ENCODE results near the gene CAPRIN2. TPM values are rescaled to one million over a fixed set of nuclear protein-coding genes. Genes with fewer than 3 reads are reported as not detected.
A peak's percentile ranks its signal among the peaks of the same experiment; 100 is the strongest.

Gene CAPRIN2
- total RNA-seq, 1 donor: 18.3 TPM

DNA sequence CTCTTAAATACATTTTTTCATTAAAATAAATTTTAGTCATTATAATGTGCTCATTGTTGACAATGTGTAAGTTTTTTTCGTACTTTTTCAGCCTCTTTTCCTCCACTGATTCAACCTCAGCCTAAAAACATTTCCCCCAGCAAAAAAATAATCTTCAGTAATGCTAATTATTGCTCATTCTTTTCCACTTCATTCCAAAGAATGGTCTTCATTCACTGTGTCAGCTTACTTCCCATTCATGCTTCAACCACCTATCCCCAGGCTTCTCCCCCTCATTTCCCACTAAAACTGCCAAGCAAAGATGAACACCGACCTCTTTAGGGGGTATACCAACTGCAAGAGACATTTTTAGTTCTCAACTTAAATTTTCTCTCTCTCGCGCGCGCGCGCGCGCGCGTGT, 56.4 kb downstream of the CAPRIN2 start:
- Histone ChIP-seq H3K27me3 (ENCODE audit: insufficient read depth, low read length) (no peaks in the 10 kb centered on the region), H3K4me3 (ENCODE audit: low read length) (no peak overlapping the region), H3K4me1 (ENCODE audit: insufficient read depth, low read length) (peaks cover 25% of the 10 kb centered on the region), H3K9me3 (ENCODE audit: low read depth, low read length) (no peaks in the 10 kb centered on the region)

DNA sequence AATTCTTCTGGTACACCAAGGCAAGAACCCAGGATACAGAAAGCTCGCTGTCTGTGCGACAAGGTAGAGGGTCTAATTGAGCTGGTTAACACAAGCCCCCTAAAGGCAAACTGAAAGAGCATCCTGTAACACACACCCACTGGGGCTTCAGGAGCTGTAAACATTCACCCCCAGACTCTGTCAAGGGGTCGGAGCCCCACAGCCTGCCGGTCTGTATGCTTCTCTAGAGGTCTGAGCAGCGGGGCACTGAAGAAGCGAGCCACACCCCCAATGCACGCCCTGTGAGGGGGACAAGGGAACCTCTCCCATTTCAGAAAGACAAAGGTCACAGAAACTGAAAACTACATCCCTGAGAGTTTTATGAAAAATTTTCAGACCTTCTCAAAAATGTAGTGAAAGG, 57.8 kb downstream of the CAPRIN2 start:
- H3K27me3 ChIP-seq (ENCODE audit: insufficient read depth, low read length): no peaks in the 10 kb centered on the region
- H3K9me3 ChIP-seq (ENCODE audit: low read depth, low read length): no peaks in the 10 kb centered on the region
- no peak overlapping the region for H3K4me3 ChIP-seq (ENCODE audit: low read length)
- peaks cover 33% of the 10 kb centered on the region for H3K4me1 ChIP-seq (ENCODE audit: insufficient read depth, low read length)

DNA sequence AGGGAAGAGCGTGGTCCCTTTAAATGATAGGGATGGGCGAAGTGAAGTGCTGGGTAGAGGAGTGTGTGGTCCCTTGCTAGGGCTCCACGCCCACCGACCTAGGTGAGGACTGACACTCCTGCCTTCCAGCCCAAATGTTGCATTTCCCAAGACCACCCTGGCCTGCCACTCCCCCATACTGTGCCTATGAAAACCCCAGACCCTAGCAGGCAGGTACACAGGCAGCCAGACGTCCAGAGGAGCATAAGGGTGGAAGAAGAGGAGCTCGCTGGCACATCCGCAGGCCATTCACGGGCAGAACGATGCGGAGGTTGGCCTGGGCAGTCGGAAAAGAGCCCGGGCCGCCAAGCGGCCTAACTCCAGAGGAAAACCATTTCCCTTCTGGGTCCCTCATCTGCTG, 58.3 kb downstream of the CAPRIN2 start:
- H3K4me3 ChIP-seq (ENCODE audit: low read length): no peak overlapping the region

DNA sequence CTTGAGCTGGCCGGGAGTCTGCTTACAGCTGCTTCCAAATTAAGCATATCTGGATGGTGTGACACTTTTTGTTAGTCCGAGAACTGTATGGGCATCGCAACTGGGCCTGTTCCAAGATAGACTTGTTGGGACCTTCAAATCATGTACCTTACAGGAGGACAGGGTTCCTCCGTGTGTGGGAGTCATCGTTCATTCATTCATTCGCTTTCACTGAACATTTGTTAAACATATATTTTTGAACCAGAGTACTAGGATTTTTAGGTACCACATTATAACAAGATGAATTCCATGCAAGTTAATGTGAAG, 58.7 kb downstream of the CAPRIN2 start:
- no peaks in the 10 kb centered on the region for H3K27me3 ChIP-seq (ENCODE audit: insufficient read depth, low read length)
- H3K4me1 ChIP-seq (ENCODE audit: insufficient read depth, low read length): peaks cover 33% of the 10 kb centered on the region
- peak overlapping the region; percentile 96 for H3K4me3 ChIP-seq (ENCODE audit: low read length)
- H3K9me3 ChIP-seq (ENCODE audit: low read depth, low read length): no peaks in the 10 kb centered on the region

More for the DNA sequence above, 58.3 kb downstream of the CAPRIN2 start:
- H3K27me3 ChIP-seq (ENCODE audit: insufficient read depth, low read length): no peaks in the 10 kb centered on the region
- peaks cover 33% of the 10 kb centered on the region for H3K4me1 ChIP-seq (ENCODE audit: insufficient read depth, low read length)
- no peaks in the 10 kb centered on the region for H3K9me3 ChIP-seq (ENCODE audit: low read depth, low read length)

DNA sequence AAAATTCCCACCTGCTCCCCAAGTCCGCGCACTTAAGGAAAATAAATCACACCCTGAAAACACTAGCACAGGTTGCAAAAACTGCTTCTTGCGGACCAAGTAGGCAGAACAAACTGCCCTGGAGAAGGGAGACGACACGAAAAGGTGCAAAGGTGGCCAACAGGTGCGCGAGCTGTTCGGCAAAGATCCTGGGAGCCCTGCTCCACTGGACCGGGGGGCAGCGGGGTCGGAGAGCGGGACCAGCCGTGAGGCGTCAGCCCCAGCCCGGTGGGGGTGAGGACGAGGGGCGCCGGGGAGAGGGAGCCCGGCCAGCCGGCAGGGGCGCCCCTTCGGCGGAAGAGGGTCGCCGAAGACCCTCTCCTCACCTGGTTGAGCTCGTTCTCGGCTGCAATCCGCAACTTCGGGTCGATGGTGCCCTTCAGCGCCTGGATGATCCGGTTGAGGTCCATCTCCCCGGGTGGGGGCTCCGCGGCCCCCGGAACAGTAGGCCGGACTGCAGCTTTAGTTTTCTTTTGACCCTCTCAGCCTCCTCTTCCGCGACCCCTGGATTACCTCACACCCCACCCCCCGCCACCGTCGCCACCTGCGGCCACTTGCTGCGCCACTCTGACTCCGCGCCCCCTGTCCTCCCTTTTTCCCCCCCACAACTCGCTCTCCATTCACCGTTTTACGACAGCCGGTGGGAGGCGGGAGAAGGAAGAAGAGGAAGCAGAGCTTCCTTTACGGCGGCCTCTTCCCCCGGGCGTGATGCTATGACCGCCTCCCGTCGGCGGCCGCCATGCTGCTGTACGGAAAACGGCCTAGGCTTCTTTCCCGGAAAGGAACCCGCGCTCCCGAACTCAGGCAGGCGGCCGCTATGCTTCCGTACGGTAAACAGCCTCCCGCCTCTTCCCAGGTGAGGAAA, 59.3 kb downstream of the CAPRIN2 start, which contains the start of gene IPO8:
Gene IPO8, minus strand, starts transcription at position 671 of the 904 bp plus-strand sequence. Its CDS starts 222 bp downstream, at position 449.
- Histone ChIP-seq H3K9me3 (ENCODE audit: low read depth, low read length) (no peaks in the 10 kb centered on the region), H3K4me1 (ENCODE audit: insufficient read depth, low read length) (peaks cover 33% of the 10 kb centered on the region), H3K27me3 (ENCODE audit: insufficient read depth, low read length) (no peaks in the 10 kb centered on the region), H3K4me3 (ENCODE audit: low read length) (peak within 1 kb of the TSS; percentile 96)

DNA sequence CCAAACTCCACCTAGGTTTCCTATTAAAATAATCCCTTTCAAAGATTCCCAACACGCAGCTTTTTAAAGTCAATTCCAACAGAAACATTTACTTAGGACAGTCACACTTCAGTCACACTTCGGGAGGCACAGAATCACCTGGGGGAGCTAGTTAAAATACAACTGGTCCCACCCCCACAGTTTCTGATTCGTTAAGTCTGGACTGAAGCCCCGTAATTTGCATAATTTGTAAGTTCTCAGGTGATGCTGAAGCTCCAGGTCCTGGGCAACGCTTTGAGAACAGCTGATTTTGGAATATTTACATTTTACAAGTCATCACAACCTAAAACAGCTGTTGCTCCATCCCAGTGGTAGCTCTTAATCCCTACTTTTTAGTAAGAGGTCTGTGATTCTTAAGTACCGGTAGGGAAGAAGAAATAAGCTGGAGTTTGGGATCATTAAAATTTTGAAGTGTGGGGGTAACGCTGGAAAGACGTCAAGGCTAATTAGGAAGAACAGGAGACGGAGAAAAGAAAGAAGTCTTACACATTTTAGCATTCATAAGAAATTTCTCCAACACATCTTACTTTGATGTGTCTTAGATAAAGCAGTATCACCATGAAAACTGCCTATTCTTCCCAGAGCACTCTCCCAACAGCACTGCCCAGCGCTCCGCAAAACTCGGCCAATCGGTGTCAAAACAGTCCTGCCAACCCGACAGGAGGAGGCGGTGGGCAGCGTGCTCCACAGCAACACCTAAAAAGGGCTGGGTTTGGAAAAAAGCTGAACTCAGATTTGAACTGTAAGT, 60.1 kb downstream of the CAPRIN2 start:
- peaks cover 33% of the 10 kb centered on the region for H3K4me1 ChIP-seq (ENCODE audit: insufficient read depth, low read length)
- no peaks in the 10 kb centered on the region for H3K9me3 ChIP-seq (ENCODE audit: low read depth, low read length)
- no peaks in the 10 kb centered on the region for H3K27me3 ChIP-seq (ENCODE audit: insufficient read depth, low read length)
- peak overlapping the region; percentile 96 for H3K4me3 ChIP-seq (ENCODE audit: low read length)

DNA sequence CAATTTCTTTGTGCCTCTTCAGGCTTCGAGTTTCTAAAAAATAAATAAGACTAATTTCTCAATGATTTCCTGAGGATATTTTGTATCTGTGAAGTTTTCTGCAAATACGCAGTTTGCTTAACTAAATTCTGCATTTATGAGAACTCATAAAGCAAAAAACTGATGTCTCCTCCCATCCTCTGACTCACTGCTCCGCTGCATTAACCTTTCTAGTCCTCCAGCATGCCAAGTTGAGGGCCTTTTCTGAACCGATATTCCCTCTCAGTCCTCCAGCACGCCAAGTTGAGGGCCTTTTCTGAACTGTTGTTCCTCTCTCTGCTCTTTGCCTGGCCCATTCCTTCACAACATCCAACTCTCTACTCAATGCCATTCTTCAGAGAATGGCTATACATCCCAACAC, 62.3 kb downstream of the CAPRIN2 start:
- Histone ChIP-seq H3K4me3 (ENCODE audit: low read length) (no peak overlapping the region), H3K4me1 (ENCODE audit: insufficient read depth, low read length) (peaks cover 33% of the 10 kb centered on the region), H3K27me3 (ENCODE audit: insufficient read depth, low read length) (no peaks in the 10 kb centered on the region), H3K9me3 (ENCODE audit: low read depth, low read length) (no peaks in the 10 kb centered on the region)

DNA sequence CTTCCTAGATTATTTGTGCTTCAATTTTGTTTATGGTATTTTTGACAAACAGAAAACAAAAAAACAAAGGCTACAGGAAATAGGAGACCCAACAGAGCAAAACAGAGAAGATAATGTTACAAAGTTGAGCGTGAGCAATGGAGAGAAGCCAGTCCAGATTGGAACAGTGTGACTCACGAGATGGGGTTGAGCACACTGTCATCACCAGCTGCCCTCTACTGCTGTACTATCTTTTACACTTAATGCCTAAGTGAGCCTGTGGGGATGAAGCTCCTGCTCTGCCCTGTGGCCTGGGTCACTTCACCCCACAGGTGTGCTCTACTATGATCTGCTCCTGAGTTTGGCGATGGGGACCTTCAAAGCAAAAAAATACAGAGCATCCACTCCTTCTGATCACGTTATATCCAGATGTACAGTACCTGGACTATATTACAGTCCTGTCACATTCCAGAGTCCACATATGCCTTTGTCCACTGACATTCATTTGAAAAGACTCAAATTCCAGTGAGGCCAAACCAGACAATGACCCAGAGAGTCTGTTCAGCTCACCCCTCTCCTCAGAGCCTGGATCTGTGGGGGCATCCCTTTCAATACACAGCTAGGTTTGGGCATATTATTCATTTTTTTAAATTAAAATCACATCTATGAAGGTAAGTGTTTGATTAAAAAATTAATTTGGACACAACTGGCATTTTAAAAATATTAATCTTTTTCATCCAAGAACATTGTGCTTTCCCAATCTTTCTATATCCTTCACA, 63.5 kb downstream of the CAPRIN2 start:
- H3K4me1 ChIP-seq (ENCODE audit: insufficient read depth, low read length): peaks cover 29% of the 10 kb centered on the region
- H3K27me3 ChIP-seq (ENCODE audit: insufficient read depth, low read length): no peaks in the 10 kb centered on the region
- H3K4me3 ChIP-seq (ENCODE audit: low read length): no peak overlapping the region
- no peaks in the 10 kb centered on the region for H3K9me3 ChIP-seq (ENCODE audit: low read depth, low read length)

DNA sequence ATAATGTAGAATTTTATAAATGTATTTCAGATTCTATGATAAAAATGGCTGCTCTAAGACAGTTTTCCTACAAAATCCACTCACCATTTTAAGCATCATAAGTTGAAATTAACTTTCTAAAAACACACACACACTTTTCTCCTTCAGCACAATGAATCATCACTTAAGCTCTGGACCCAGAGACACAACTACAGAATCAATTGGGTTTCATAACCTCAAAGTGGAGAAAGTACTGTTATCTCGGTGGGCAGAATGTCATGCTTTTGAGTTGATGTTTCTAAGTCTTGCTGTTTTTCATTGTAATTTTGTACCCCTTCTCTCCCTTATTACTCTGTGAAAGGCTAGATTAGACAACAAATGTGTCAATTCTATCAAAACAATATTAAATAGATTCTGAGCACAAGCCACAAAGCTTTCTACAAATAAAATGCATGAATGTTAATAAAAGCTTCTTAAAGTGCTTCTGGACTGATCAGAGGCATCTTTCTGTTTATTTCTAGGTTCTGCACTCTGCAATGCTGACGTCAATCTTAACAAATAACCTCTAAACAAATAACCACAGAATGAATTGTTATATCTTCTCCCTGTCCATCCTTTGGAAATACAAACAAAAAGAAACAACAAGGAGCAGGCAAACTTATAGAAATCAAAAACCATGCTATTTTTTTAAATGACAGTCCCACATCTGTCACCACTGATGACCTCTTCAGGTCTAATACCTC, 67.3 kb downstream of the CAPRIN2 start:
- H3K4me3 ChIP-seq (ENCODE audit: low read length): no peak overlapping the region
- no peaks in the 10 kb centered on the region for H3K9me3 ChIP-seq (ENCODE audit: low read depth, low read length)
- H3K4me1 ChIP-seq (ENCODE audit: insufficient read depth, low read length): peaks cover under 1% of the 10 kb centered on the region
- H3K27me3 ChIP-seq (ENCODE audit: insufficient read depth, low read length): no peaks in the 10 kb centered on the region

DNA sequence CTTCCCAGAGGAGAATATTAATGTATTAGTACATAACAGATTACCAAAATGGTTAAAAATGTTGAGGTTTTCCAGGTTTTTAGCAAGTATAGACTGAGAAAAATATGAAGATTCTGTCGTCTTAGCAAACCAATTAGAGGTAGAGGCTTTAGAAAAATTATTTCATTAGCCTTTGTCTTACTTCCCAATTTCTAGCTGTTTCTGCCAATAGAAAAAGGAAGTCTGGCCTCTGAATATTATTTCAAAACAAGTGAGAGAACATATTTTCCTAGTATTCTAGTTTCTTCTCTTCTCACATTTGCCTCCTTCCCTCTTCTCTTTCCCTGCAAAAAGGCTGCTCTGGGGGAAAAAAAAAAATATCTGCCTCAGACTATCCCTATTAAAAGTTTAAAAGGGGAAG, 75.5 kb downstream of the CAPRIN2 start:
- peaks cover 18% of the 10 kb centered on the region for H3K4me1 ChIP-seq (ENCODE audit: insufficient read depth, low read length)
- H3K9me3 ChIP-seq (ENCODE audit: low read depth, low read length): no peaks in the 10 kb centered on the region
- no peak overlapping the region for H3K4me3 ChIP-seq (ENCODE audit: low read length)
- no peaks in the 10 kb centered on the region for H3K27me3 ChIP-seq (ENCODE audit: insufficient read depth, low read length)

DNA sequence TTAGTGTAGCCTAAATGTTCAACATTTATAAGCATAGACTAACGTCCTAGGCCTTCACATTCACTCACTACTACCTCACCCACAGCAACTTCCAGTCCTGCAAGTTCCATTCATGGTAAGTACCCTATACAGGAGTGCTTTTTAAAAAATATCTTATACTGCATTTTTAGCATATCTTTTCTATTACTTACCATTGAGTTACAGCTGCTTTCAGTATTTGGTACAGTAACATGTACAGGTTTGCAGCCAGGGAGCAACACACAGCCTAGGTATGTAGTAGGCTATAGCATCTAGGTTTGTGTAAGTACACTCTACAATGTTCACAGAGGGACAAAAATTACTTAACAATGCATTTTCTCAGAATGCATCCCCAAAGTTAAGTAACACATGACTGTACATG, 76.5 kb downstream of the CAPRIN2 start:
- no peak overlapping the region for H3K4me3 ChIP-seq (ENCODE audit: low read length)
- no peaks in the 10 kb centered on the region for H3K27me3 ChIP-seq (ENCODE audit: insufficient read depth, low read length)
- peaks cover 18% of the 10 kb centered on the region for H3K4me1 ChIP-seq (ENCODE audit: insufficient read depth, low read length)
- no peaks in the 10 kb centered on the region for H3K9me3 ChIP-seq (ENCODE audit: low read depth, low read length)

DNA sequence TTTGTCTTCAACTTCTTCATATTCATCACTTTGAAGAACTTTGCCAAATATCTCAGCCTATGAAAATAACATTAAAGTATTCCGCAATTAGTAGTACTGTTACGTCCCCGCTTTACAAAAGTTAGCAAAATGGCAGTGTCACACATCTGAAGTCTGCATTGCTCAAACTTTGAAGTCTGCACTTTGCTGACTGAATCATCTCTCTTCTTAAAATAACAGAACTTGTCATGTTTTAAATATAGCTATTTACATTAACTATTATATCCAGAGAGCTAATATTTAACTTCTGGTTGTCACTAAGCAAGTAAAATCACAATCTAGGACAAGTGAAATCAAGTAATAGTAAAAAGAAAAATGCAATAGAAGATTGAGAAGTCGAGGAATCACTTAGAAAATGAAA, 93.5 kb downstream of the CAPRIN2 start:
- Histone ChIP-seq H3K9me3 (ENCODE audit: low read depth, low read length) (no peaks in the 10 kb centered on the region), H3K27me3 (ENCODE audit: insufficient read depth, low read length) (no peaks in the 10 kb centered on the region), H3K4me1 (ENCODE audit: insufficient read depth, low read length) (no peaks in the 10 kb centered on the region), H3K4me3 (ENCODE audit: low read length) (no peak overlapping the region)

All from mononuclear cell (primary cell).